ENCODE results near the gene ARAP1.

The ARAP1 gene

GRCh38 chr11:72696866-72697700 is 55.1 kb downstream of the ARAP1 start:
- Histone ChIP-seq H3K9me2 (replicated peaks; ENCODE audit: insufficient read depth, low read length) (no peaks in the 10 kb centered on the region), H3K4me2 (ENCODE audit: low read depth, low read length) (no peak overlapping the region), H3K27me3 (replicated peaks; ENCODE audit: insufficient read depth, low read length) (no peaks in the 10 kb centered on the region), H3K4me1 (ENCODE audit: low read length) (no peaks in the 10 kb centered on the region), H3K79me2 (ENCODE audit: low read length) (no peaks in the 10 kb centered on the region), H3K9ac (ENCODE audit: low read length) (no peak overlapping the region), H3K4me3 (ENCODE audit: low read length) (no peak overlapping the region), H4K20me1 (ENCODE audit: insufficient read depth, low read length) (no peaks in the 10 kb centered on the region), H3K9me3 (replicated peaks; ENCODE audit: insufficient read depth, low read length) (no peaks in the 10 kb centered on the region), H3K27ac (ENCODE audit: low read length) (no peak overlapping the region), H2AFZ (ENCODE audit: low read length) (no peak overlapping the region), H3K36me3 (replicated peaks; ENCODE audit: insufficient read depth, low read length) (no peaks in the 10 kb centered on the region), H3F3A (ENCODE audit: insufficient read depth, low read length) (no peaks in the 10 kb centered on the region)
- no peak for DNase-seq
- no peak for TF ChIP-seq EZH2phosphoT487 (IDR thresholded peaks at IDR 0.05; ENCODE audit: low read length)
- TF ChIP-seq EZH2 (optimal IDR thresholded peaks at IDR 0.05; ENCODE audit: low read depth, low read length) = no peak
- no peak for TF ChIP-seq CTCF (IDR thresholded peaks at IDR 0.05; ENCODE audit: low read length)

- H3K9me3 ChIP-seq (replicated peaks; ENCODE audit: insufficient read depth, low read length) = no peaks in the 10 kb centered on the region
- no peaks in the 10 kb centered on the region for H3K79me2 ChIP-seq (ENCODE audit: low read length)
Measured at GRCh38 chr11:72695354-72695753, 56.9 kb downstream of the ARAP1 start.

GRCh38 chr11:72693271-72693968 is 58.8 kb downstream of the ARAP1 start:
- H3K9me2 ChIP-seq (replicated peaks; ENCODE audit: insufficient read depth, low read length) = no peaks in the 10 kb centered on the region
- H3F3A ChIP-seq (ENCODE audit: insufficient read depth, low read length) = no peaks in the 10 kb centered on the region
- no peaks in the 10 kb centered on the region for H3K9me3 ChIP-seq (replicated peaks; ENCODE audit: insufficient read depth, low read length)
- H3K36me3 ChIP-seq (replicated peaks; ENCODE audit: insufficient read depth, low read length) = no peaks in the 10 kb centered on the region
- no peaks in the 10 kb centered on the region for H3K79me2 ChIP-seq (ENCODE audit: low read length)
- no peaks in the 10 kb centered on the region for H3K27me3 ChIP-seq (replicated peaks; ENCODE audit: insufficient read depth, low read length)
- H3K4me2 ChIP-seq (ENCODE audit: low read depth, low read length) = no peak overlapping the region
- no peak for TF ChIP-seq EZH2phosphoT487 (IDR thresholded peaks at IDR 0.05; ENCODE audit: low read length)
- TF ChIP-seq EZH2 (optimal IDR thresholded peaks at IDR 0.05; ENCODE audit: low read depth, low read length) = no peak
- TF ChIP-seq CTCF (IDR thresholded peaks at IDR 0.05; ENCODE audit: low read length) = no peak
- H3K4me1 ChIP-seq (ENCODE audit: low read length) = no peaks in the 10 kb centered on the region
- H3K9ac ChIP-seq (ENCODE audit: low read length) = no peak overlapping the region
- H3K27ac ChIP-seq (ENCODE audit: low read length) = no peak overlapping the region
- H2AFZ ChIP-seq (ENCODE audit: low read length) = no peak overlapping the region
- no peaks in the 10 kb centered on the region for H4K20me1 ChIP-seq (ENCODE audit: insufficient read depth, low read length)
- no peak overlapping the region for H3K4me3 ChIP-seq (ENCODE audit: low read length)
- no peak for DNase-seq

More at GRCh38 chr11:72695354-72695753, 56.9 kb downstream of the ARAP1 start:
- TF ChIP-seq EZH2phosphoT487 (IDR thresholded peaks at IDR 0.05; ENCODE audit: low read length) (no peak), EZH2 (optimal IDR thresholded peaks at IDR 0.05; ENCODE audit: low read depth, low read length) (no peak), CTCF (IDR thresholded peaks at IDR 0.05; ENCODE audit: low read length) (no peak)
- H3K27ac ChIP-seq (ENCODE audit: low read length) = no peak overlapping the region
- no peaks in the 10 kb centered on the region for H3K4me1 ChIP-seq (ENCODE audit: low read length)
- H2AFZ ChIP-seq (ENCODE audit: low read length) = no peak overlapping the region
- no peak overlapping the region for H3K4me2 ChIP-seq (ENCODE audit: low read depth, low read length)
- H3K9ac ChIP-seq (ENCODE audit: low read length) = no peak overlapping the region
- no peaks in the 10 kb centered on the region for H3K9me2 ChIP-seq (replicated peaks; ENCODE audit: insufficient read depth, low read length)
- no peak for DNase-seq
- H3K27me3 ChIP-seq (replicated peaks; ENCODE audit: insufficient read depth, low read length) = no peaks in the 10 kb centered on the region
- H3F3A ChIP-seq (ENCODE audit: insufficient read depth, low read length) = no peaks in the 10 kb centered on the region
- no peaks in the 10 kb centered on the region for H4K20me1 ChIP-seq (ENCODE audit: insufficient read depth, low read length)
- no peak overlapping the region for H3K4me3 ChIP-seq (ENCODE audit: low read length)
- no peaks in the 10 kb centered on the region for H3K36me3 ChIP-seq (replicated peaks; ENCODE audit: insufficient read depth, low read length)
